WI38 (cell line): ENCODE measurements around the gene MISFA.
"Not testable (repeated sequence)": the region's sequence is repeated elsewhere in the genome, so short reads cannot be mapped to it uniquely, and the experiment has no call there.

Experiments used
- H3K4me3 ChIP-seq: 2 replicates; pipeline ENCODE4 v1.5.1; 2011; ENCODE audit warnings: low read depth, mild to moderate bottlenecking, control low read depth, low read length
- CTCF ChIP-seq: IDR thresholded peaks from 2 replicates; pipeline ENCODE4 v1.5.1; 2012; ENCODE audit warnings: low read depth, mild to moderate bottlenecking, control low read depth, low read length

MISFA gene

DNA sequence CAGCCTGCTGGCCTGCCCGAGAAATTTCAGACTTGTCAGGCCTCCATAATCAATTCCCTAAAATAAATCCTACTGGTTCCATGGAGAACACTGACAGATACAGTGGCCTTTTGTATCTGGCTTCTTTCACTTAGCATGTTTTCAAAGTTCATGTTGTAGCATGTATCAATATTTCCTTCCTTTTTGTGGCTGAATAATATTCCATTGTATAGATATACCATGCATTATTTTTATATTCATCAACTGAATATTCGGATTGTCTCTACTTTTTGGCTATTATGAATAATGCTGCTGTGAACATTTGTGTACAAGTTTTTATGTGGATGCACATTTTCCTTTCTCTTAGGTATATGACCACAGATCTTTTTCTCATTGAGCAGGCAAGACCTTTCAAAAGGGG is 24.1 kb downstream of the MISFA start:
- no peak for TF ChIP-seq CTCF
- no peak overlapping the region for H3K4me3 ChIP-seq

DNA sequence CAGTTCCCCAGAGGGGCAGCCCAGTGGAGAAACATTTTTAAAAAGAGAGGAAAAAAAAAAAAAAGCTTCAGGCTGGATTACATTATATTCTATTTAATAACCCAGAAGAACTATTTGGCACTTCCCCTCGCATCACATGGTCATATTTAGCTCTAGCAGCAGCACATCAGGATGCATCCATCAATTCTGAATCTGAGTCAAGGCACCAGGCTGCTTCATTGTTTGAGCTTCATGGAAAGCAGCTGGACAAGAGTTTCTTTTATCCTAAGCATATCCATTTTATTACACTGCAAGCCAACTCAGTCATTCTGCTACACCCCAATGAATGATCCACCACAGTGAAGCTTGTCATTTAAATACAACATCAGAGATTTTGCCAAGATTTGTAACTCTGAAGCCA is 24.6 kb downstream of the MISFA start:
- no peak overlapping the region for H3K4me3 ChIP-seq
- TF ChIP-seq CTCF = no peak

DNA sequence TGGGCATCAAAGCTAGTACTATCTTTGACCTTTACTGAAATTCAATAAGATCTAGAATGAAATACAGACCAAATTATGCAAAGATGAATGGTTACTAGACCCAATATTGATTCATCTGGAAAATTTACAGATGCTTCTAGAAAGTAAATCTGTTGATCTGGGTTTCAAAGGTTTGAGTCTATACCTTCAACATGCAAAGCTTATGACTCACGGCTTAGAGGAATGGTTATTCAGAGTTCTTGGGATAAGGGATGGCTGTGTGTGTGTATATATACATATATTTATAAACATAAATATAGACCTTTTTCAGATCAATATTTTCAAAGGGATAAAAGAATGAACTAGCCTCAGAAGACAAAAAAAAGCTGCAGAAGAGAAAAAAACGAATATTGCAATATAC is 33.3 kb downstream of the MISFA start:
- H3K4me3 ChIP-seq = peak overlapping the region; percentile 98
- TF ChIP-seq CTCF = no peak

DNA sequence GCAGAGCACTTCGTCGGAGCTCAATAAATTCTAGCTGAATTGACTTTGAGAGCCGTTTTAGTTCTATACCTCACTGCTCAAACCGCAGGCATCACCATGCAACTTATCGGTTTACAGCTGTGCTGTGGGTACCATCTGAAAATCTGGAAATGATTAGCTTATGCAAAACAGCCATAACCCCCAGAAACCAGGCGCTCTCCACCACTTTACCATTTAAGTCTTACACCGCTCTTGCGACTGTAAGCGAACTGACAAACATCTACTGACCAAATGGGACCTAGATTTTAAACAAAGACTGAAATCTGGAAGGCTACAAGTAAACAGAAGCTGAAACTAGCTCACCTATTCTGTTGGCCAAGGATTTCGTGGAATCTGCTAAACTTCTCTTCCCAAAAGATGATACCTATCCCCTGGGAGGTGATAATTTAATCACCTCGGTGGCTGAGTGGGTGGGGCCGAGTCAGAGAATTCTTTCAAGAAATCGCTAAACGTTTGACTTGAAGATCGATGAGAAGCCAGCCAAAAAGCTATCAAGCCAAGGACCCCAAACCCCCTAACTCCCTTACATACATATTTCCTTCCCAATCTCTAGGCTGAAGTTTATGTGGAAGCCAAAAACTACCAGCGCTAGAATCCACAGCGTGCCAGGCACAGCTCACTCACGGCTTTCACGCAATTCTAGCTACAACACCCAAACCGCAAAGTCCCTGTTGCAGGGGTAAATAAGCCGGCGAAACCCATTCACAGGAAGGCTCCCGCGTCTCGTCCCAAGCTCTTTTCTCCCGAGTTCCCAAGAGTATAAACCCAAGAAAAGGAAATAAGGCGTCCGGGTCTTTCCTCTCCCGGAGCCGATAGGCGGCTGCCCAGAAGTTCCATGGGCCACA is 33.9 kb downstream of the MISFA start:
- TF ChIP-seq CTCF = no peak
- peak overlapping the region; percentile 98 for H3K4me3 ChIP-seq

DNA sequence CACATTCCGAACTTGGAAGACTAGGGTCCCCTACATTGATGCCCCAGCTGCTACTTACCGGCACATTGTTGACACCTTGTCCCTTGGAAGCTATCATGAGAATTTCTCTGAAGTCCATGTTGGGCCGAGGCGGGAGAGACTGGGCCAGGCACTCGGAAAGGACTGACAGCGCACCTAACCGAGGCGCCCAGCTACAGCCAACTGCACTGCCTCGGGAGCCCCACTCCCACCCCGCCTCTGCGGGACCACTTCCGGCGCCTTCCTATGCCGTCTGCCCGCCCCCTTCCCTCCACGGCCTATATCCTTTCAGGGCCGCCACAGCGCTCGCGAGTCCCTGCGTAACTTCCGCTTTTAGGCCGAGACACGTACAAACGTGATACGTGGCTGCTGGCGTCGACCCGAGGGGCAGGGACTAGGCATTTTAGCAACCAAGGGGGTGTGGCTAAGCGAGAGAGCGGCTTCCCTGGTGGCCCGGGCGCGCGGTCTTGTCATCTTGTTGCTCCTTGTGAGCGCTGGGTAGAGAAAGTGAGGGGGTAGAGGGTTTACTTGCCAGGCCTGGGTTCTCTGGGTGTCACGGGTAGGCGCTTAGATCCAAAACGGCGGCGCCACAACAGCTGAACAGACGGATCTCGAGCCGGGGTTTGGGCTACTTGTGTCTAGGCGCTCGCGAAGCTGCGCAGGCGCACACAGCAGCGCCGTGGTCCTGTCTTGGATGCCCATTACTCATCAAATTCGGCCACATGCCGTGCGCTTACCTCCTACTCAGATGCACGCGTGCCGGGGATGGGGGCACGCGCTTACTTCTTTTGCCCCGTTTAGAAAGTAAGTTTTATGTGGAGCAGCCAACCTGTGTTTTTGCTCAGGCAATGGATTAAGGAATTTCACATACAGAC is 34.8 kb downstream of the MISFA start, which contains the start of gene SPTY2D1:
Gene SPTY2D1, minus strand, starts transcription at position 203 of the 893 bp plus-strand sequence. Its CDS starts 85 bp downstream, at position 118.
- no peak for TF ChIP-seq CTCF
- peak within 1 kb of the TSS; percentile 98 for H3K4me3 ChIP-seq

GRCh38 chr11:18641677-18642076 is 42.1 kb downstream of the MISFA start:
- no peak for TF ChIP-seq CTCF
- no peak overlapping the region for H3K4me3 ChIP-seq

GRCh38 chr11:18643034-18643433 is 43.4 kb downstream of the MISFA start:
- H3K4me3 ChIP-seq = not testable (repeated sequence)
